ENCODE measurements around the gene JAKMIP3. TPM values are rescaled to one million over a fixed set of nuclear protein-coding genes. Genes with fewer than 3 reads are reported as not detected.

Gene JAKMIP3
- total RNA-seq, 1 donor from 2014 or later, result 0.44 TPM

DNA sequence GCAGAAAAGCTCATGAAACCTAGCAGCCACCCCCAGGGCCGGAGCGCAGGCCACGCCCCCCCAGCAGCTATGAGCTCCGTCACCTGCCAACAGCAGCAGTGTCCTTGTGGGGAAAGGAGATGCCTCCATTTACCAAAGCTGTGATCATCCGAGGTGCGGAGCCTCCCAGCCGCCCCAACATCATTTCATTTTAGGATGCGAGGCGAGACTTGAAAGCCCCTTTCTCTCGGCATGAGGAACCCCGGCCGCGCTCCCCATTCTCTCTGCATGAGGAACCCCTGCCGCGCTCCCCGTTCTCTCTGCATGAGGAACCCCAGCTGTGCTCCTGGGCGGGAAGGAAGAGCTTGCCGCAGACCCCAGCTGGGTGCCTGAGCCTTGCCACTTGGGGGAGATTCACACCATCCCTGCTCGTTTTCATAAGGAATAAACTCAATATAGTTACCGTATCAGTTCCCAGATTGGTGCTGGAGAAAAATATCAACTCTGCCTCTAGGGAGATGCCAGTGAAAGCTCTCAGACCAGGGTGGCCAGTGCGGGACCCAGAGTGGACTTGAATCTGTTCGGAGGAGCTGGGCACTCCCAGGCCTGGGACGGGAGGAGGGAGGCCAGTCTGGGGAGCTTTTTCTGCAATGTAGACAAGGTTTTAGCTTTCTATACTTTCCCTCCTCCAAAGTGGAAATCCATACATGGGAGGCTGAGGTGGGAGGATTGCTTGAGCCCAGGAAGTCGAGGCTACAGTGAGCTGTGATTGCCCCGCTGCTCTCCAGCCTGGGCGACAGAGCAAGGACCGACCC, 35.0 kb downstream of the JAKMIP3 start:
- Mint-ChIP-seq H3K4me1 (ENCODE audit: low read depth, unreplicated experiment) (no peaks in the 10 kb centered on the region), H3K9me3 (ENCODE audit: unreplicated experiment) (no peaks in the 10 kb centered on the region), H3K27ac (ENCODE audit: unreplicated experiment) (no peak overlapping the region), H3K4me3 (ENCODE audit: unreplicated experiment) (no peak overlapping the region), H3K27me3 (ENCODE audit: unreplicated experiment) (no peaks in the 10 kb centered on the region), H3K36me3 (ENCODE audit: unreplicated experiment) (no peaks in the 10 kb centered on the region)
- peak; percentile 9 for DNase-seq
- TF ChIP-seq, protein P1, sequence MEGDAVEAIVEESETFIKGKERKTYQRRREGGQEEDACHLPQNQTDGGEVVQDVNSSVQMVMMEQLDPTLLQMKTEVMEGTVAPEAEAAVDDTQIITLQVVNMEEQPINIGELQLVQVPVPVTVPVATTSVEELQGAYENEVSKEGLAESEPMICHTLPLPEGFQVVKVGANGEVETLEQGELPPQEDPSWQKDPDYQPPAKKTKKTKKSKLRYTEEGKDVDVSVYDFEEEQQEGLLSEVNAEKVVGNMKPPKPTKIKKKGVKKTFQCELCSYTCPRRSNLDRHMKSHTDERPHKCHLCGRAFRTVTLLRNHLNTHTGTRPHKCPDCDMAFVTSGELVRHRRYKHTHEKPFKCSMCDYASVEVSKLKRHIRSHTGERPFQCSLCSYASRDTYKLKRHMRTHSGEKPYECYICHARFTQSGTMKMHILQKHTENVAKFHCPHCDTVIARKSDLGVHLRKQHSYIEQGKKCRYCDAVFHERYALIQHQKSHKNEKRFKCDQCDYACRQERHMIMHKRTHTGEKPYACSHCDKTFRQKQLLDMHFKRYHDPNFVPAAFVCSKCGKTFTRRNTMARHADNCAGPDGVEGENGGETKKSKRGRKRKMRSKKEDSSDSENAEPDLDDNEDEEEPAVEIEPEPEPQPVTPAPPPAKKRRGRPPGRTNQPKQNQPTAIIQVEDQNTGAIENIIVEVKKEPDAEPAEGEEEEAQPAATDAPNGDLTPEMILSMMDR (IDR thresholded peaks at IDR 0.05; ENCODE audit: partially characterized antibody, unreplicated experiment), result no peak

DNA sequence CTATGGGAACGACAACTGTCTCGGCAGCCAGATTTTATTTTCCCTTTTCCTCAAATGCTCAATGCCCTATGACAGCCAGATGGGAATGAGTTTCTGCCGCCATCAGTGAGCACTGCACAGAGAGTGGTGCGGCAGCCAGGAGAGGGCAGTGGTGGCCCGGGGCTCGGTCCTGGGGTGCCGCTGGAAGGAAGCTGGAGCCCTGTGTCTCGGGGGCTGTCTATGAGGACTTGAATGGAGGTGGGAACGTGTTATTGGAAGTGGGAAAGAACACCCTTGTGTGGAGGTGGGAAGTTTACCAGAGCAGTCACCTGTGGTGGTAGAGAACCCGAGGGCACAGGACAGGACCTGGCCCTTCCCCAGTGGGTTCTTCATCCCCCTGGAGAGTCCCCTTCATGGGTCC, 35.8 kb downstream of the JAKMIP3 start:
- H3K9me3 Mint-ChIP-seq (ENCODE audit: unreplicated experiment), result no peaks in the 10 kb centered on the region
- DNase-seq, result no peak

DNA sequence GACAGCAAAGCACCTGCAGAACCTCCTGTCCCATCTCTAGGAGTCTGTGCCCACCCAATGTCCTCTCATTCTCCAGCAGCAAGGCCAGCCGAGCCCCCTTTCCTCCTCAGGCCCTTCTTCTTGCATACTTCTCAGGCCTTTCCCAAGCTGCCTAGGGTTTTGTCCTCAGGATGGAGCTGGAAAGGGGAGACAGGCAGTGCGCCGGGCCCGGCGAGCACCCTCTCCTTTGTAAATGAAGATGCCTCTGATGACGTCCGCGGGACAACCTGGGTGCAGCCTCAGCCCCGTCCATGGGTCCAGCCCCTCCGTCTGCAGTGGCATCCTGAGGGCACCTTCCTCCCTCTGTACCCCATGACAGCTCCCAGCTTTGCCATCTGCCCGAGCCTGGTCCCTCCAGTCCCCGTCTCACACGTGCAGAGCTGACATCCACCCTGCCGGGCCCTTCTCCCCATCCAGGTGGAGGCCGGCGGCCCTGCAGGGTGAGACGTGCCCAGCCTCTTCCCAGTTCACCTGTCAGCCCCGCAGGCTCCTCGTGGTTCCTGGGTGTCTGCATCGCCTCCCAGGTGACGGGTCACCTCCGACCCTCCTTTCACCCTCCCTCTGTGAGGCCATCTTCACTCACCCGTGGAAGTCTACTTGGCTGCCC, 36.4 kb downstream of the JAKMIP3 start:
- TF ChIP-seq, protein P1 (IDR thresholded peaks at IDR 0.05; ENCODE audit: partially characterized antibody, unreplicated experiment), result no peak
- no peak for DNase-seq
- Mint-ChIP-seq H3K4me1 (ENCODE audit: low read depth, unreplicated experiment) (no peaks in the 10 kb centered on the region), H3K27ac (ENCODE audit: unreplicated experiment) (no peak overlapping the region), H3K27me3 (ENCODE audit: unreplicated experiment) (no peaks in the 10 kb centered on the region), H3K9me3 (ENCODE audit: unreplicated experiment) (no peaks in the 10 kb centered on the region), H3K4me3 (ENCODE audit: unreplicated experiment) (no peak overlapping the region), H3K36me3 (ENCODE audit: unreplicated experiment) (no peaks in the 10 kb centered on the region)

More for the DNA sequence above, 35.8 kb downstream of the JAKMIP3 start:
- Mint-ChIP-seq H3K4me1 (ENCODE audit: low read depth, unreplicated experiment) (no peaks in the 10 kb centered on the region), H3K36me3 (ENCODE audit: unreplicated experiment) (no peaks in the 10 kb centered on the region), H3K4me3 (ENCODE audit: unreplicated experiment) (no peak overlapping the region), H3K27ac (ENCODE audit: unreplicated experiment) (no peak overlapping the region), H3K27me3 (ENCODE audit: unreplicated experiment) (no peaks in the 10 kb centered on the region)
- TF ChIP-seq, protein P1 (IDR thresholded peaks at IDR 0.05; ENCODE audit: partially characterized antibody, unreplicated experiment), result no peak

DNA sequence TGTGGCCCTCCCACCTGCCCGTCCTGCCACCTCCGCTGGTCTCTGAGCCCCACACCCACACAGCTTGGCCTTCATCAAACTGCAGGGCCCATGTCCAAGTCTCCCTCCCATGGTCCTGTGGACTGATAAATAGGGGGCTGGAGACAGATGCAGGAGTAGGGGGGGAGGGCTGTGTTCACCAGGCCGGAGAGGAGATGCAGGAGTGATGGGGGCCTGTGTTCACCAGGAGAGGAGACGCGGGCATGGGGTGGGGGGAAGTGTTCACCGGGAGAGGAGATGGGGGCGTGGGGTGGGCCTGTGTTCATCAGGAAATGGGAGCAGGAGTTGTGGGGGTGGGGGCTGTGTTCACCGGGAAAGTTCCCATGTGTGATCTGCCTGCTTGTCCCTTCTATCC, 37.0 kb downstream of the JAKMIP3 start:
- H3K4me3 Mint-ChIP-seq (ENCODE audit: unreplicated experiment), result no peak overlapping the region
- H3K36me3 Mint-ChIP-seq (ENCODE audit: unreplicated experiment), result no peaks in the 10 kb centered on the region
- no peaks in the 10 kb centered on the region for H3K4me1 Mint-ChIP-seq (ENCODE audit: low read depth, unreplicated experiment)
- no peak overlapping the region for H3K27ac Mint-ChIP-seq (ENCODE audit: unreplicated experiment)
- TF ChIP-seq, protein P1 (IDR thresholded peaks at IDR 0.05; ENCODE audit: partially characterized antibody, unreplicated experiment), result no peak
- no peaks in the 10 kb centered on the region for H3K27me3 Mint-ChIP-seq (ENCODE audit: unreplicated experiment)
- no peak for DNase-seq
- no peaks in the 10 kb centered on the region for H3K9me3 Mint-ChIP-seq (ENCODE audit: unreplicated experiment)
